ENCODE data around the gene TTBK2.

The TTBK2 gene

GRCh38 chr15:42693496-42693895 is 227.1 kb downstream of the TTBK2 start:
- no peak overlapping the region for H3K27ac ChIP-seq (ENCODE audit: extremely low read depth, low read depth, low read length)
- TF ChIP-seq KLF17 (tag by site-specific recombination; IDR thresholded peaks at IDR 0.05) (no peak), ZNF416 (tag by site-specific recombination; IDR thresholded peaks at IDR 0.05) (no peak), PBX3 (CRISPR knock-in tag; IDR thresholded peaks at IDR 0.05) (no peak), ZNF366 (tag by site-specific recombination; conservative IDR thresholded peaks at IDR 0.05) (no peak), ZNF529 (tag by site-specific recombination; IDR thresholded peaks at IDR 0.05; ENCODE audit: insufficient replicate concordance) (no peak), PRDM2 (tag by site-specific recombination; IDR thresholded peaks at IDR 0.05; ENCODE audit: borderline replicate concordance) (no peak)
- no peak overlapping the region for H3K4me3 ChIP-seq (ENCODE audit: low read depth, low read length)
- CTCF ChIA-PET = no interaction called here
- POLR2A ChIA-PET = no interaction called here
- peaks cover 0 to 30% of the 10 kb centered on the region in 2 experiments; a peak in 1 of 3 replicates for H3K36me3 ChIP-seq (ENCODE audit: control insufficient read depth in 2 of 2, insufficient read depth in 1 of 2, low read length in 2 of 2)
- H3K4me1 ChIP-seq (ENCODE audit: control insufficient read depth, insufficient read depth, low read length) = no peaks in the 10 kb centered on the region
- H3K9me3 ChIP-seq (ENCODE audit: control insufficient read depth, insufficient read depth, low read depth, low read length) = no peaks in the 10 kb centered on the region

GRCh38 chr15:42692997-42693396 is 227.6 kb downstream of the TTBK2 start:
- ChIA-PET CTCF (interaction anchor here (0.7 kb wide), 1 partner anchor 11 kb away, joined by 3 read pairs; no protein-coding TSS in a partner anchor), POLR2A (no interaction called here)
- no peak overlapping the region for H3K4me3 ChIP-seq (ENCODE audit: low read depth, low read length)
- H3K27ac ChIP-seq (ENCODE audit: extremely low read depth, low read depth, low read length) = no peak overlapping the region
- peaks cover 0 to 30% of the 10 kb centered on the region in 2 experiments; a peak in 1 of 3 replicates for H3K36me3 ChIP-seq (ENCODE audit: control insufficient read depth in 2 of 2, insufficient read depth in 1 of 2, low read length in 2 of 2)
- H3K4me1 ChIP-seq (ENCODE audit: control insufficient read depth, insufficient read depth, low read length) = no peaks in the 10 kb centered on the region
- no peaks in the 10 kb centered on the region for H3K9me3 ChIP-seq (ENCODE audit: control insufficient read depth, insufficient read depth, low read depth, low read length)
- no peak for TF ChIP-seq INSM2 (tag by site-specific recombination; IDR thresholded peaks at IDR 0.05)
- no peak for TF ChIP-seq ZBTB10 (tag by site-specific recombination; IDR thresholded peaks at IDR 0.05)
- no peak for TF ChIP-seq ZFP41 (tag by site-specific recombination; IDR thresholded peaks at IDR 0.05; ENCODE audit: borderline replicate concordance)
- no peak for TF ChIP-seq REST (tag by site-specific recombination; IDR thresholded peaks at IDR 0.05)
- no peak for TF ChIP-seq CTCF (tag by site-specific recombination; IDR thresholded peaks at IDR 0.05)
- no peak for TF ChIP-seq PATZ1 (tag by site-specific recombination; IDR thresholded peaks at IDR 0.05)

All from HEK293 (cell line).